Stimulated activated CD8-positive, alpha-beta memory T cell treated with anti-CD3 and anti-CD28 coated beads, Interleukin-12 subunit alpha, Interleukin-12 subunit beta, amount 100 ng/mL, for 24 hours (primary cell): ENCODE results near the gene MAP1LC3B.

Source experiments
- DNase-seq: peaks from one replicate; pipeline ENCODE4 v3.0.0-alpha.2; 2020; ENCODE audit errors: extremely low read depth

Gene MAP1LC3B

GRCh38 chr16:87391950-87392820 is at the start of gene MAP1LC3B:
MAP1LC3B (plus strand) TSS chr16:87392336; CDS start chr16:87392428, 92 bp downstream.
- DNase-seq, result peak; percentile 92

- DNase-seq, result no peak
These were observed 49.6 kb upstream of the MAP1LC3B start for GRCh38 chr16:87342504-87342903.

- DNase-seq, result no peak
These were observed 49.0 kb upstream of the MAP1LC3B start for GRCh38 chr16:87342978-87343752.

DNA sequence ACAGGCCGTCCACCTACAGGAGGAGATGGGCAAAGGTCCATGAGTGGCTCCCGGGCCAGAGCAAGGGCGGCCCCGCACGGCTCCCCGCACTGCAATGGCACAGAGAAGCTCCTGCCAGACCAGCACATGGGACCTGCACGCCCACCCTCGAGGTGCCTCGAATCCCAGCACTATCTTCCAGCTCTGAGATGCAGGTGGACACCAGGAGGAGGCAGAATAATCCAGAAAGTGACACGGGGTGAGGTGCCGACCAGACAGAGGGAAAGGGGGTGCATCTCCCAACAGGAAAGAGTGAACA is 48.4 kb upstream of the MAP1LC3B start:
- DNase-seq, result no peak

DNA sequence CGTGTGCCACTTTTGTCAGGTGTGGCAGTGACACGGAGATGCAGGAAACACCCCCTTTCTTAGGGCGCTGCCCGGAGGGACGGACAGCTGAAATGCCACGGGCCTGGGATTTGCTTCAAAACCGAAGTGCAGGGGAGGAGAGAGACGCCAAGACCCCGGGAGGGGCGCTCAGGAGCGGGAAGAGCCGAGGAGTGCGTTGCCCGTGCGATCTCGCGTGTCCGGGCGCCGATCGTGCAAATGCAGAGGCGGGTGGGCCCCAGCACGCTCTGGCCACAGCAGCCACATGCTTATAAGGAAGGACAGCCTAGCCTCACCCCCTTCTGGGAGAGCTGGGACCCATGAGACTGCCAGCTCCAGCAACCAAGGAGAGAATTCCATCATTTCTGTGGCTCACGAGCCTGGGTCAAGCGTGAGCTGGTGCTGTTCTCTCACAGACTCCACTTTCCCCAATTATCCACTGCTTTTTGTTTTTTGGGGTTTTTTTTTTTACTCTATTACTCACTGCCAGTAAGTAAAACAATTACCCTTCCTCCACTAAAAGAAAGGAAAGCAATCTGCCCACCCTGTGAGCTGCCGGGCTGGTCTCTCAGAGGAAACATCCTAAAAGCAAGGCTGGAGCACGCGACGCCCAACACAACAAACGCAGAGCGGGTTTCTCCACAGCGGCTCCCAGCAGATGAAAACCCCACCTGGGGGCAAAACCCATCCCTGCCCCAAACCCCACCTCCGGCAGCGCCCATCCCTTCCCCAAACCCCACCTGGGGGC is 47.8 kb upstream of the MAP1LC3B start:
- DNase-seq, result no peak

GRCh38 chr16:87344931-87345631 is 47.1 kb upstream of the MAP1LC3B start:
- DNase-seq, result no peak

DNA sequence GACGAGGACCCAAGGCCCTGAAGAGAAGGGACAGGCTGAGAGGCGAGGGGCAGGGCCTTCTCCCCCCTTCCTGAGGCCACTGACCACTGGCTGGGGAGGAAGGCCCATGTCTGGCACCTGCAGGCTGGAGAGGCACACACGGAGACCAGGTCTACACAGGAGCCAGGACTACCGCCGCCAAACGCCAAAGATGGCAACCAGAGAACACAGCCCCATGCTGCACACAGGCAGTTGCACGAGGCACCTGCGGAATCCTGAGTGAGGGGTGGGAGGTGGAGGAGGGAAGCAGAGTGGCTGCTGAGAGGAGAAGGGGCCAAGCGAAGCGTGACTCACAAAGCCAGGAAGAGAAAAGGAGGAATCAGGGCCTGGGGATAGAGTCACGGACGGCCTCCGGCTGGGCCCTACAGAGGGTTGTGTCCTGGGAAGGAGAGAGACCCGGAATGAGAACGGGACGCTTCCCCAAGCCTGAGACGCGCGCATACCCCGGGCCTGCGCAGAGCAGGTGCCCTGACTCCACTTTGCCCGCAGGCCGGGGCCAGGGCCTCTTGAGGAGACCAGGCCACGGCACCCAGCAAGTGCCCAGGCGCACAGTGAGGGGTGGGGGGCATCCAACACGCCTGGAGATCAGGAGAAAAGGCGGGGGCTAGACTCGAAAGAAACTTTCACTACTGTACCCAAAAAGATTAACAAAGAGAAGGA is 46.3 kb upstream of the MAP1LC3B start:
- no peak for DNase-seq

- DNase-seq, result no peak
These were observed 45.5 kb upstream of the MAP1LC3B start for GRCh38 chr16:87346517-87347060.

DNA sequence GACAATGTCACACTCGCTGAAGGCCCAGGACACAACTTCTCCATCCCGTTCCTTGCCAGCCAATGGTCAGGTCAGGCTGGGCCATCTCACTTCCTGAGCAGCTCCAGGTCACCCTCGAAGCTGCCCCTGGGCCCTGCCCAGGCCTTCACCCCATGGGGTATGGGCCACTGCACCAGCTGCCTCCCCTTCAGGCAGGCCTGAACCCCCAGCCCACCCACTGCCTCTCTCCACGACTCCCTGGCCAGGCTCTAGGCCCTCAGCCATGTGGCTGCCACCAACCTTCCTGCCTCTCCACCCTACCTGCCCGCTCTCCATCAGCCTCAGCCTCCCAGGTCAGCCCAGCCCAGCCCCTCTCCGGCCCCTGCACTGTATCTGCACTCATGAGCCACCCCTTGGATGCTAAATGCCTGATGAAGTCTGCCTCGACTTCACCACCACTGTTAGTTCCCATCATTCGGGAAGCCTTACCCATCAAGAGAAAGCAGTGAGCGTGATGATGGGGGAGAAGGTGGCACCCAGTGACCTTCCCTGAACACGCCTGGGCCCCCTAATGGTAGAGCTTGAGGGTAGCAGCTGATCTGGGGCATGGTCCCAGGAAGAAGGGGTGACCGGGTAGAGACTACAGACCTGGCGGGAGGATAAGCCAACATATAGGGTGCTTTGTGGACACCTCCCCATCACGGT is 44.1 kb upstream of the MAP1LC3B start:
- DNase-seq, result no peak

- no peak for DNase-seq
These were observed 43.4 kb upstream of the MAP1LC3B start for GRCh38 chr16:87348616-87349157.

DNA sequence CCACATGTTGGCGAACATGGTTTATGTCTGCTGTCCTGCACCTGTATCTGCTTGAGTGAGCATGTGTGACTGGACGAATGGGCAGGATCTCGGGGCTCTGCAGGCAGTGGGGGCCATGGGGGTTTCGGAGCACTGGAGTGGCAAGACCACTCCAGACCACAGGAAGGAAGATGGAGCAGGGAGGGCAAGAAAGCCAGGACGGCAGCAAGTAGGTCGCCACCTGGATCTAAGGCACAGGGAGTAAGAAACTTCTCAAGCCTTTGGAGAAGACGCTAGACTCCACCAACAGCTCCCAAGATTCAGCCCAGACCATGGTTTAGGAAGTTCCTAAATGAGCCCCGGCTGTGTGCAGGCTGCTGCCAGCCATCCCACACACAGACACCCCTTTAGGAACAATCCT is 42.1 kb upstream of the MAP1LC3B start:
- no peak for DNase-seq

DNA sequence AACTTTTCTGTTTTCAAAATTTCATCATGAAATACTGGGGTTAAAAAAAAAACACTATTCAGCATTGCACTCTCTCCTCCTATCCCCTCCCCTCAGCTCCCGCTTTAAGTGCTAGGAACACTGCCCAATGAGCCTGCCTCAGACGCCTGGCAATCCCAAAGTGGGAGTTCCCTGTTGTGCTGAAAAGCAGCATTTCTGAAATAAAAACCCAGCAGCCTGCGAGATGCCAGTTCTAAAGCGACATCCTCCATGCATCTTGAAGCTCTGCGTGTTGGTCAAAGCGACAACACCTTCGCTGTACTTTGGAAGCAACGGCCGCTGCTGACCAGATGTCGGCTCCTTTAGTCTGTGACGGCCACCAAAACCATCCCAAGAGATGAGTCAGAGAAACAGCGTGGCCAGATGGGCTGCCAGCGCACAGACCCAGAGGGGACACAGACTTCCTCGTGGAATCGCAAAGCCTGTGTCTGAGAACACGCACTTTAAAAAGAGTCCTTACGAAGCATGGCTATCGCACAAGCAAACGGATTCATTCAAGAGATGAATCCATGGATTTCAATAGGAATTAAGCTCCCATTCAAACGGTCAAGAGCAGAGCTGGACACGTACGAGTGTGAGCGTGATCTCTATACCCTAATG is 41.3 kb upstream of the MAP1LC3B start:
- no peak for DNase-seq

DNA sequence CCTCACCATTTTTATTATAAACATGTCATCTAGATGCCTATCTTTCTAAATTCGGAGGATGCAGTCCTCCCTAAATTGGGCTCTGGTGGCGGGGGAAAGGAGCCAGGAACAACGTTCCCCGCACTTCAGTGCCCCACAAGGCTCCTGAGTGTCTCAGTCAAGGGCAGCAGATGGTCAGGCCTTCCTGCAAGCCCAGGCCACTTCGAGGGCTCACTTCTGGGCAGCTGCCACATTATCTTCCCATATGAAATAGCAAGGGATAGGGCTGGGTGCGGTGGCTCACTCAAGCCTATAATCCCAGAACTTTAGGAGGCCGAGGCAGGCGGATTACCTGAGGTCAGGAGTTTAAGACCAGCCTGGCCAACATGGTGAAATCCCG is 40.8 kb upstream of the MAP1LC3B start:
- DNase-seq, result no peak

GRCh38 chr16:87352818-87353217 is 39.3 kb upstream of the MAP1LC3B start:
- no peak for DNase-seq

GRCh38 chr16:87353613-87354012 is 38.5 kb upstream of the MAP1LC3B start:
- no peak for DNase-seq

DNA sequence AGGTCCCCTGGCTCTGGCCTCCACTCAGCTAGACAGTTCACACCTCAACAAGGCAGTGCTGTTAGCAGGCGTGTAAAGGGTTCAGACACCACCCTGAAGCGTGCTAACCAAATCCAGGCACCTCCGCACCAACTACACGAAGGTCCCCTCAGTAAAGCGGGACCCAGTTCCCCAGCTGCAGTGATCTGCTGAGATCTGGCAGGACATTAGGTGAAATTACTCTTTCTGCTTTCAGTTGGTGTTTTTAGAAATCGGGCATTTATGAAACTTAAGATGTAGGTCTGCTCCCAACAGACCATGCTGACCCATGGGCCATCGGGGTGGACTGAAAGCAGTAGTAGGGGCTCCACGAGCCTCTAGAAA is 35.7 kb upstream of the MAP1LC3B start:
- no peak for DNase-seq

DNA sequence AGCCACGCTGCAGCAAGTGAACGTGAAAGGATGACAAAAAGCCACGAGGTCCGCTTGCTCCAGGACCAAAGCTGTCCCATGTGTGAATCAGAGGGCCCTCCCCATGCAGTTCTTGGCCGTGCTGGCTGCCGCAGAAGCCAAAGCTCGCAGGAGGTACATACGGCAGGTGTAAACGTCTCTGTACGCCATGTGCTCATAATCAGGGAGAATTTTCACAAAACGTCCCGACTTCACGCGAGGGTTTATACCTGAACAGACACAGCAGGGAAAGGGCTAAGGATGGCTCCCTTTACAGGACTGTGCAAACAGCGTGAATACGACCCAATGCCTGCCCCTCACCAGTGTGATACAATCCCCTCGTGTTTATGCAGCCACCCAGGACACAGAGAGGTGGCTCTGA is 33.9 kb upstream of the MAP1LC3B start:
- no peak for DNase-seq

DNA sequence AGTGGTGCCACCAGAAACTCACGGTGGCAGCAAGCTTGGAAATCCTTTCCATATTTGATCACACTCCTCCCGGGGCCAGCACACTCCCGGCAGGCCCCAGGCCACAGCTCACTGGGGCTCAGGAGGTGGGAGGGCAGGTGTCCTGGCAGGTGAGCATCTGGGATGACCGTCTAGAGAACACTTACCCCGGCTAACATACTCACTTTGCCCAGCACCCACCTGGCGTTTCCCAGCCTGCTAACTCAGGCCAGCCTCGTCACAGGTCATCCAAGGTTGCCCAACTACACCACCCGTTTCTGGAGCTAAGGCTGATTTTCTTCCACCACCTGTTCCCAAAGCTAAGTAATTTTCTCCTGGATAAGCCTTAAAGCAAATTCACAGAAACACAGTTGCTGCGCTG is 33.4 kb upstream of the MAP1LC3B start:
- DNase-seq, result no peak

GRCh38 chr16:87359121-87359520 is 33.0 kb upstream of the MAP1LC3B start:
- no peak for DNase-seq
